H1 (cell line): ENCODE data around the gene NPHP4. TPM values are rescaled to one million over a fixed set of nuclear protein-coding genes. Genes with fewer than 3 reads are reported as not detected.

Experiments
- CTCF ChIA-PET: fragments of 300-600 bp; sonication (Branson Sonifier 250); formaldehyde crosslinking; loops from one replicate; lab custom pipeline; 2021; ENCODE audit not compliant: partially characterized antibody; lab: Charles Lee
- POLR2A ChIA-PET: fragments of 300-600 bp; sonication (Branson Sonifier 250); formaldehyde crosslinking; loops from one replicate; lab custom pipeline; 2021; ENCODE audit warnings: inconsistent platforms; ENCODE audit not compliant: partially characterized antibody; lab: Charles Lee
- DNase-seq, 2 experiments: peaks; one replicate each; pipeline versions ENCODE4 v3.0.0 to v3.0.0-alpha.2; 2010 to 2022; ENCODE audit warnings: low spot score in 2 of 2, low read depth in 1 of 2, mixed read lengths in 1 of 2
- FAIRE-seq: peaks from 2 replicates; lab custom pipeline; 2011; peaks lifted over from hg19 to GRCh38; lab: Jason Lieb, UNC
- H2AFZ ChIP-seq: 2 replicates; pipeline ENCODE4 v1.8.1; 2012; ENCODE audit warnings: low read length, inconsistent platforms
- H2AK5ac ChIP-seq: 2 replicates; pipeline ENCODE4 v1.6.1; 2013; ENCODE audit warnings: low read depth, low read length
- H2BK120ac ChIP-seq: replicated peaks from 2 replicates; pipeline ENCODE3; 2013; ENCODE audit warnings: low read depth, low read length, inconsistent platforms
- H2BK12ac ChIP-seq: 2 replicates; pipeline ENCODE4 v1.6.1; 2013; ENCODE audit warnings: low read depth, low read length
- H2BK15ac ChIP-seq: 2 replicates; pipeline ENCODE4 v1.6.1; 2013; ENCODE audit warnings: low read length
- H2BK20ac ChIP-seq: 2 replicates; pipeline ENCODE4 v1.6.1; 2013; ENCODE audit warnings: low read length
- H2BK5ac ChIP-seq: 2 replicates; pipeline ENCODE4 v1.6.1; 2013; ENCODE audit warnings: low read depth, low read length
- H3K14ac ChIP-seq: 2 replicates; pipeline ENCODE4 v1.6.1; 2013; ENCODE audit warnings: inconsistent platforms; ENCODE audit not compliant: insufficient read length
- H3K18ac ChIP-seq: 2 replicates; pipeline ENCODE4 v1.6.1; 2013; ENCODE audit warnings: low read length; ENCODE audit errors: extremely low read depth
- H3K23ac ChIP-seq: 2 replicates; pipeline ENCODE4 v1.6.1; 2013; ENCODE audit warnings: inconsistent platforms; ENCODE audit not compliant: insufficient read length
- H3K23me2 ChIP-seq: 2 replicates; pipeline ENCODE4 v1.6.1; 2013; ENCODE audit warnings: low read depth, low read length
- H3K27ac ChIP-seq: 2 replicates; pipeline ENCODE4 v1.6.1; 2011; ENCODE audit warnings: low read depth, low read length, inconsistent platforms
- H3K27me3 ChIP-seq, 4 experiments: replicated peaks in 1 of 4; 1 replicate in 1 of 4; 2 replicates in 3 of 4; pipeline versions ENCODE4 v1.6.1 to v1.8.1; 2011 to 2013; ENCODE audit warnings: low read length in 3 of 4, mild to moderate bottlenecking in 3 of 4, inconsistent platforms in 2 of 4, mixed read lengths in 2 of 4, moderate library complexity in 1 of 4; ENCODE audit not compliant: control insufficient read depth in 3 of 4, insufficient read depth in 3 of 4; ENCODE audit errors: extremely low read depth in 1 of 4
- H3K36me3 ChIP-seq, 4 experiments: 2 replicates each; pipeline versions ENCODE4 v1.6.1 to v1.8.1; 2011 to 2013; ENCODE audit warnings: mild to moderate bottlenecking in 4 of 4, low read length in 3 of 4, moderate library complexity in 2 of 4, control low read depth in 1 of 4, inconsistent platforms in 1 of 4; ENCODE audit not compliant: insufficient read depth in 4 of 4, control insufficient read depth in 2 of 4
- H3K4ac ChIP-seq: replicated peaks from 2 replicates; pipeline ENCODE3; 2013; ENCODE audit warnings: low read length, low read depth, mixed read lengths, inconsistent platforms; ENCODE audit not compliant: insufficient read length
- H3K4me1 ChIP-seq, 4 experiments: replicated peaks in 1 of 4; 1 replicate in 1 of 4; 2 replicates in 3 of 4; pipeline versions ENCODE4 v1.6.1 to v1.8.1; 2011 to 2013; ENCODE audit warnings: low read length in 3 of 4, inconsistent platforms in 2 of 4, mixed read lengths in 1 of 4; ENCODE audit not compliant: insufficient read depth in 4 of 4, control insufficient read depth in 3 of 4
- H3K4me2 ChIP-seq, 2 experiments: 2 replicates each; pipeline versions ENCODE4 v1.6.1 to v1.8.1; 2011 to 2013; ENCODE audit warnings: low read depth in 2 of 2, low read length in 2 of 2, control low read depth in 1 of 2, inconsistent platforms in 1 of 2, mild to moderate bottlenecking in 1 of 2; ENCODE audit not compliant: insufficient read depth in 1 of 2
- H3K4me3 ChIP-seq, 4 experiments: fragments of 200-600, 300-600 bp in 1 of 4; sonication (generic), shearing (Covaris generic), sonication (Bioruptor Twin) in 1 of 4; 2 replicates each; pipeline versions ENCODE4 v1.5.1 to v1.8.1; 2011 to 2016; ENCODE audit warnings: low read length in 4 of 4, low read depth in 3 of 4, control low read depth in 2 of 4, inconsistent platforms in 2 of 4, mild to moderate bottlenecking in 2 of 4, mixed read lengths in 1 of 4, moderate library complexity in 1 of 4; ENCODE audit not compliant: insufficient read depth in 2 of 4; ENCODE audit errors: extremely low read depth in 1 of 4
- H3K56ac ChIP-seq: replicated peaks from 2 replicates; pipeline ENCODE3; 2013; ENCODE audit warnings: low read depth, mild to moderate bottlenecking, mixed read lengths, low read length, inconsistent platforms; ENCODE audit not compliant: insufficient read length
- H3K79me1 ChIP-seq: 2 replicates; pipeline ENCODE4 v1.6.1; 2013; ENCODE audit warnings: low read depth, low read length, control low read depth
- H3K79me2 ChIP-seq, 2 experiments: 2 replicates each; pipeline versions ENCODE4 v1.6.1 to v1.8.1; 2012 to 2013; ENCODE audit warnings: low read length in 2 of 2, mild to moderate bottlenecking in 2 of 2, inconsistent platforms in 1 of 2; ENCODE audit not compliant: insufficient read depth in 2 of 2, control insufficient read depth in 1 of 2
- H3K9ac ChIP-seq, 4 experiments: replicated peaks in 1 of 4; 1 replicate in 1 of 4; 2 replicates in 3 of 4; pipeline versions ENCODE4 v1.6.1 to v1.8.1; 2011 to 2013; ENCODE audit warnings: low read depth in 3 of 4, low read length in 3 of 4, control low read depth in 2 of 4, mild to moderate bottlenecking in 2 of 4, moderate library complexity in 2 of 4, inconsistent platforms in 1 of 4; ENCODE audit errors: extremely low read depth in 1 of 4
- H3K9me3 ChIP-seq, 2 experiments: 2 replicates each; pipeline versions ENCODE4 v1.6.1 to v1.8.1; 2012 to 2013; ENCODE audit warnings: mild to moderate bottlenecking in 2 of 2, moderate library complexity in 2 of 2, control low read depth in 1 of 2, inconsistent platforms in 1 of 2, low read depth in 1 of 2, low read length in 1 of 2, mixed read lengths in 1 of 2; ENCODE audit not compliant: insufficient read depth in 2 of 2
- H4K20me1 ChIP-seq, 2 experiments: replicated peaks in 1 of 2; 2 replicates each; pipeline versions ENCODE3 to v1.8.1; 2011 to 2013; ENCODE audit warnings: inconsistent platforms in 2 of 2, low read length in 2 of 2, mild to moderate bottlenecking in 1 of 2; ENCODE audit not compliant: insufficient read depth in 2 of 2, control insufficient read depth in 1 of 2
- H4K5ac ChIP-seq: 2 replicates; pipeline ENCODE4 v1.6.1; 2013; ENCODE audit warnings: low read length, low read depth, mixed read lengths, inconsistent platforms; ENCODE audit not compliant: insufficient read length
- H4K8ac ChIP-seq: 2 replicates; pipeline ENCODE4 v1.8.0; 2013; ENCODE audit warnings: mild to moderate bottlenecking, moderate library complexity, low read length, inconsistent platforms; ENCODE audit not compliant: insufficient read depth; ENCODE audit errors: extremely low read depth
- H4K91ac ChIP-seq: replicated peaks from 2 replicates; pipeline ENCODE3; 2013; ENCODE audit warnings: low read length, mixed read lengths, inconsistent platforms; ENCODE audit not compliant: insufficient read length
- ASH2L ChIP-seq: fragments of 200-600, 300-600 bp; sonication (generic); IDR thresholded peaks from one replicate; pipeline ENCODE4 v1.7.1; 2017; ENCODE audit warnings: low read length
- BACH1 ChIP-seq: IDR thresholded peaks from 2 replicates; pipeline ENCODE4 v1.6.1; 2012; ENCODE audit warnings: low read length, improper control_type of control experiment
- CHD2 ChIP-seq: IDR thresholded peaks from 2 replicates; pipeline ENCODE4 v1.6.1; 2012; ENCODE audit warnings: low read length, improper control_type of control experiment
- HDAC2 ChIP-seq, 2 experiments: fragments of 300-600 bp in 1 of 2; sonication (generic) in 1 of 2; IDR thresholded peaks; 2 replicates each; pipeline ENCODE4 v1.6.1; 2011 to 2012; ENCODE audit warnings: low read depth in 2 of 2, low read length in 2 of 2, mild to moderate bottlenecking in 2 of 2, moderate library complexity in 2 of 2, borderline replicate concordance in 1 of 2, inconsistent platforms in 1 of 2
- MAFK ChIP-seq: IDR thresholded peaks from 2 replicates; pipeline ENCODE4 v1.6.1; 2012; ENCODE audit warnings: low read depth, mild to moderate bottlenecking, improper control_type of control experiment, low read length
- POLR2A ChIP-seq, 2 experiments: IDR thresholded peaks; 1 replicate in 1 of 2; 2 replicates in 1 of 2; pipeline ENCODE4 v1.6.1; 2011; ENCODE audit warnings: low read depth in 2 of 2, low read length in 2 of 2, mild to moderate bottlenecking in 2 of 2; ENCODE audit errors: control extremely low read depth in 1 of 2
- SP1 ChIP-seq: IDR thresholded peaks from 2 replicates; pipeline ENCODE4 v1.6.1; 2011; ENCODE audit warnings: low read depth, low read length
- USF2 ChIP-seq: IDR thresholded peaks from 2 replicates; pipeline ENCODE4 v1.6.1; 2011; ENCODE audit warnings: low read length, improper control_type of control experiment
- WGBS, 2 experiments: shearing (Covaris generic) in 1 of 2; methylation state at CpG; one replicate each; pipeline versions ENCODE4 v1.1.6 to v1.1.7; 2013 to 2015; ENCODE audit warnings: low lambda C conversion rate in 2 of 2, mixed read lengths in 2 of 2, inconsistent platforms in 1 of 2, low coverage in 1 of 2, missing lambda C conversion rate in 1 of 2; ENCODE audit not compliant: insufficient replicate concordance in 2 of 2, insufficient coverage in 1 of 2, insufficient read length in 1 of 2; ENCODE audit errors: extremely low coverage in 1 of 2, missing lambda C conversion rate in 1 of 2; 5-methylcytosine and 5-hydroxymethylcytosine counted together
- polyA plus RNA-seq, 7 experiments: library from polyadenylated mRNA; depleted of rRNA in 3 of 7; stranded (reverse) in 5 of 7; unstranded in 2 of 7; fragments of >200 nt in 5 of 7; fragments of 200-250 nt in 2 of 7; gene quantifications; 1 replicate in 5 of 7; 2 replicates in 1 of 7; 4 replicates in 1 of 7; pipeline versions ENCODE4 v1.2.1 to v1.2.3, GENCODE V29; 2011 to 2013; ENCODE audit warnings: missing spikeins in 2 of 7, mixed read lengths in 2 of 7
- total RNA-seq: library from RNA; stranded (reverse); fragmentation: NEBNext Ultra II Directional; extraction: Animal tissue kit (Norgen Biotek cat#: 25700); gene quantifications from 2 replicates; pipeline ENCODE4 v1.2.1, GENCODE V29; 2021
- TF ChIP-seq, protein P1 (sequence below): IDR thresholded peaks from 2 replicates; pipeline ENCODE4 v1.6.1; 2011; ENCODE audit warnings: low read depth, mild to moderate bottlenecking, low read length; ENCODE audit not compliant: insufficient read depth
- TF ChIP-seq, protein P2 (sequence below): IDR thresholded peaks from 2 replicates; pipeline ENCODE4 v1.6.1; 2012; ENCODE audit warnings: inconsistent platforms

Gene NPHP4
- total and polyA plus RNA-seq, 2 of the 8 experiments (the other 6 are each of a cell fraction or from before 2014, with no cell fraction given) = 5.8 to 14.0 TPM

DNA sequence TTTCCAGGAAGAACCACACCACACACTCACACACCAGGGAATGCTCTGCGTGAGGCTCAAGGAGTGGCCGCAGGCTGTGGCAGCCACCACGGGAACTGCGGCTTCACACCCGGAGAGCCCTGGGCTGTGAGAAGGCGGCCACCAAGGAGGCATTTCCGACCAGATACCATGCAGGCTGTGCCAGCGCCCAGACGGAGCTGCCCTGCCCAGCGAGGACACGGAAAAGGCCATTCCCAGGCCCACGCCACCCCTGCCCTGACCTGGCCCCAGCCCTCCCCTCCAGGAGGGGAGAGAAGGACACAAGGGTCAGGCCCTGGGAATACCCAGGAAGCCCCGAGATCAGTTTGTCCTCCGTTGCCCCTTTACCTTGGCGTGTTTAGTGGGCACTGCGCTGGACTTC, 119.3 kb downstream of the NPHP4 start:
- Histone ChIP-seq H3K56ac (no peak overlapping the region), H3K36me3 (peaks cover 0 to 19% (median 0%) of the 10 kb centered on the region in 4 experiments; a peak in 3 of 8 replicates), H3K4me1 (no peaks in the 10 kb centered on the region), H3K23ac (no peak overlapping the region), H2BK5ac (no peak overlapping the region), H3K4me2 (no peak overlapping the region), H3K9ac (no peak overlapping the region), H3K4ac (no peak overlapping the region), H4K20me1 (peaks cover 0 to 15% of the 10 kb centered on the region in 2 experiments), H3K23me2 (peaks cover 5% of the 10 kb centered on the region; the same call in 1 of the 2 replicates), H2AFZ (no peak overlapping the region), H3K14ac (no peak overlapping the region), H2BK12ac (no peak overlapping the region), H3K18ac (no peak overlapping the region), H3K79me2 (no peaks in the 10 kb centered on the region), H2BK15ac (no peak overlapping the region), H2BK120ac (no peak overlapping the region), H3K9me3 (peaks cover 8 to 10% of the 10 kb centered on the region in 2 experiments; a peak in 3 of 4 replicates), H4K5ac (no peak overlapping the region), H2AK5ac (no peak overlapping the region), H3K27ac (no peak overlapping the region), H3K79me1 (no peaks in the 10 kb centered on the region), H2BK20ac (no peak overlapping the region), H3K4me3 (no peak overlapping the region), H4K8ac (peak overlapping the region; percentile 25; the same call in 1 of the 2 replicates), H3K27me3 (no peaks in the 10 kb centered on the region; a peak in 1 of 7 replicates), H4K91ac (no peak overlapping the region)
- FAIRE-seq (no peak), DNase-seq (no peak)
- WGBS, 2 experiments = 100% methylated on average over 14 of the region's 16 CpGs; no CpG with 5 or more reads in 1 of the 2 experiments
- CTCF ChIA-PET = interaction anchor here (1.5 to 1.8 kb wide), 2 partner anchors 12 to 19 kb away, joined by 6 read pairs; no protein-coding TSS in a partner anchor
- POLR2A ChIA-PET = interaction anchor here (1.1 kb wide), 1 partner anchor 8 kb away, joined by 3 read pairs; no protein-coding TSS in a partner anchor
- TF ChIP-seq CHD2 (no peak), USF2 (no peak), POLR2A (IDR thresholded peaks at IDR 0.05; ENCODE audit: control extremely low read depth in 1 of 2, low read depth in 2 of 2, low read length in 2 of 2) (no peak), ASH2L (no peak), SP1 (no peak), MAFK (no peak), BACH1 (no peak), HDAC2 (IDR thresholded peaks at IDR 0.05; ENCODE audit: borderline replicate concordance in 1 of 2, low read depth in 2 of 2, low read length in 2 of 2) (no peak)
- TF ChIP-seq, protein P1, sequence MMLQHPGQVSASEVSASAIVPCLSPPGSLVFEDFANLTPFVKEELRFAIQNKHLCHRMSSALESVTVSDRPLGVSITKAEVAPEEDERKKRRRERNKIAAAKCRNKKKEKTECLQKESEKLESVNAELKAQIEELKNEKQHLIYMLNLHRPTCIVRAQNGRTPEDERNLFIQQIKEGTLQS = no peak
- TF ChIP-seq, protein P2, sequence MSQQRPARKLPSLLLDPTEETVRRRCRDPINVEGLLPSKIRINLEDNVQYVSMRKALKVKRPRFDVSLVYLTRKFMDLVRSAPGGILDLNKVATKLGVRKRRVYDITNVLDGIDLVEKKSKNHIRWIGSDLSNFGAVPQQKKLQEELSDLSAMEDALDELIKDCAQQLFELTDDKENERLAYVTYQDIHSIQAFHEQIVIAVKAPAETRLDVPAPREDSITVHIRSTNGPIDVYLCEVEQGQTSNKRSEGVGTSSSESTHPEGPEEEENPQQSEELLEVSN = no peak
